Peyer's patch (tissue), 4 donors: Measurements from ENCODE around the gene PSMB8.

Experiments
- CTCF ChIP-seq, 6 experiments: fragments of 450-650 bp in 4 of 6; fragments of 200-600 bp in 2 of 6; sonication (generic) in 1 of 6; IDR thresholded peaks; one replicate each; pipeline ENCODE4 v1.5.1; 2017 to 2019; ENCODE audit warnings: antibody characterized with exemption in 6 of 6, mild to moderate bottlenecking in 3 of 6, moderate library complexity in 1 of 6
- POLR2A ChIP-seq, 2 donors: fragments of 450-650 bp; IDR thresholded peaks; one replicate each; pipeline ENCODE4 v1.5.1; 2017; ENCODE audit warnings: antibody characterized with exemption in 2 of 2, mild to moderate bottlenecking in 2 of 2, moderate library complexity in 2 of 2

GRCh38 chr6:32867022-32867477, 23.2 kb upstream of the PSMB8 start:
- TF ChIP-seq POLR2A (IDR thresholded peaks at IDR 0.05) = no peak
- TF ChIP-seq CTCF (IDR thresholded peaks at IDR 0.05) = no peak
